Measurements from ENCODE around the gene NCK2.

DNA sequence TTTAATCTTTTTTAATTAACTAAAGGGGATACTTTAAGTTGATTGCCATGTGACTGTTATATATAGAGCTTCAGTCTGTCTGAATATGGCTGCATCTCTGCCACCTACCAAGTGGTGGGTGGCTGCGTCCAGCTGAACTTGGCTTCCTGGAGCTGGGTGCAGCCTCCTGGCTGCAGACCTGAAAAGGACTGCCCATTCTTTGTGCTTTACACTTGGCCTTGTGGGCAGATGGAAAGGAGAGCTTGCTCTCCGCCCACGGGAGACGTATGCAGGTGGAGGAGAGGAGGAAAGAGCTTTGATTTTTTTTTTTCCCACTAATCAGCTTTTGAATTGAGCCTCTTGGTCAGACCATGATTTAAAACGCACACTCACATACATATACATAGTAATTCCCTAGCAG is 34.7 kb downstream of the NCK2 start:
- TF ChIP-seq, protein P1, sequence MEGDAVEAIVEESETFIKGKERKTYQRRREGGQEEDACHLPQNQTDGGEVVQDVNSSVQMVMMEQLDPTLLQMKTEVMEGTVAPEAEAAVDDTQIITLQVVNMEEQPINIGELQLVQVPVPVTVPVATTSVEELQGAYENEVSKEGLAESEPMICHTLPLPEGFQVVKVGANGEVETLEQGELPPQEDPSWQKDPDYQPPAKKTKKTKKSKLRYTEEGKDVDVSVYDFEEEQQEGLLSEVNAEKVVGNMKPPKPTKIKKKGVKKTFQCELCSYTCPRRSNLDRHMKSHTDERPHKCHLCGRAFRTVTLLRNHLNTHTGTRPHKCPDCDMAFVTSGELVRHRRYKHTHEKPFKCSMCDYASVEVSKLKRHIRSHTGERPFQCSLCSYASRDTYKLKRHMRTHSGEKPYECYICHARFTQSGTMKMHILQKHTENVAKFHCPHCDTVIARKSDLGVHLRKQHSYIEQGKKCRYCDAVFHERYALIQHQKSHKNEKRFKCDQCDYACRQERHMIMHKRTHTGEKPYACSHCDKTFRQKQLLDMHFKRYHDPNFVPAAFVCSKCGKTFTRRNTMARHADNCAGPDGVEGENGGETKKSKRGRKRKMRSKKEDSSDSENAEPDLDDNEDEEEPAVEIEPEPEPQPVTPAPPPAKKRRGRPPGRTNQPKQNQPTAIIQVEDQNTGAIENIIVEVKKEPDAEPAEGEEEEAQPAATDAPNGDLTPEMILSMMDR (conservative IDR thresholded peaks at IDR 0.05; ENCODE audit: low read depth, low read length), result no peak
- no peak for TF ChIP-seq EZH2 (IDR thresholded peaks at IDR 0.05; ENCODE audit: borderline replicate concordance, low read depth, low read length, poor library complexity, severe bottlenecking)

Data from A673 (cell line).